K562 (cell line): Measurements from ENCODE around the gene FSCN2. TPM values are rescaled to one million over a fixed set of nuclear protein-coding genes. Genes with fewer than 3 reads are reported as not detected.

Experiments
- CBFA2T2 ChIP-seq: fragments of 450-650 bp; conservative IDR thresholded peaks from 2 replicates; pipeline ENCODE4 v1.6.1; 2017; ENCODE audit warnings: mild to moderate bottlenecking
- CHD4 ChIP-seq: fragments of 200-600 bp; sonication (generic); IDR thresholded peaks from 3 replicates; pipeline ENCODE4 v1.6.1; 2012; ENCODE audit warnings: low read depth, mild to moderate bottlenecking, mixed read lengths, low read length, inconsistent platforms; ENCODE audit not compliant: insufficient read depth, insufficient replicate concordance, poor library complexity, severe bottlenecking
- CREB3L1 ChIP-seq: fragments of 450-650 bp; IDR thresholded peaks from 2 replicates; pipeline ENCODE4 v1.6.1; 2014; ENCODE audit warnings: low read depth, mild to moderate bottlenecking, moderate library complexity, borderline replicate concordance
- DIDO1 ChIP-seq: fragments of 450-650 bp; IDR thresholded peaks from 2 replicates; pipeline ENCODE4 v1.6.1; 2016; ENCODE audit warnings: low read depth, missing biosample characterization, missing genetic modification characterization
- FOXJ2 ChIP-seq: fragments of 200-800 bp; sonication (Bioruptor generic); IDR thresholded peaks from 2 replicates; pipeline ENCODE4 v1.6.1; 2016; ENCODE audit warnings: missing genetic modification characterization, missing compliant biosample characterization
- HMG20A ChIP-seq: fragments of 450-650 bp; formaldehyde crosslinking; conservative IDR thresholded peaks from 2 replicates; pipeline ENCODE4 v1.4.0; 2020; ENCODE audit warnings: mild to moderate bottlenecking, mixed read lengths
- HMGN3 ChIP-seq: IDR thresholded peaks from 2 replicates; pipeline ENCODE4 v1.6.1; 2011; ENCODE audit warnings: borderline replicate concordance, low read depth, mild to moderate bottlenecking, mixed read lengths, low read length; ENCODE audit not compliant: insufficient read length; ENCODE audit errors: extremely low read depth
- KDM4B ChIP-seq, 2 experiments: fragments of 450-650 bp in 1 of 2; sonication (generic) in 1 of 2; IDR thresholded peaks; 2 replicates each; pipeline ENCODE4 v1.6.1; 2016 to 2017; ENCODE audit warnings: borderline replicate concordance in 2 of 2, antibody characterized with exemption in 1 of 2, low read depth in 1 of 2, mild to moderate bottlenecking in 1 of 2
- L3MBTL2 ChIP-seq: fragments of 450-650 bp; IDR thresholded peaks from 2 replicates; pipeline ENCODE4 v1.6.1; 2016; ENCODE audit warnings: mild to moderate bottlenecking, moderate library complexity
- MCM7 ChIP-seq, 2 experiments: fragments of 450-650 bp; IDR thresholded peaks; 2 replicates each; pipeline ENCODE4 v1.6.1; 2016 to 2018
- MLLT1 ChIP-seq, 2 experiments: fragments of 450-650 bp; IDR thresholded peaks; 2 replicates each; pipeline ENCODE4 v1.6.1; 2016
- NUFIP1 ChIP-seq: fragments of 450-650 bp; IDR thresholded peaks from 2 replicates; pipeline ENCODE4 v1.6.1; 2018; ENCODE audit not compliant: partially characterized antibody
- PHF21A ChIP-seq: fragments of 450-650 bp; IDR thresholded peaks from 2 replicates; pipeline ENCODE4 v1.6.1; 2017; ENCODE audit warnings: low read depth, borderline replicate concordance
- POLR2H ChIP-seq: IDR thresholded peaks from 2 replicates; pipeline ENCODE4 v1.6.1; 2016; ENCODE audit warnings: missing genetic modification characterization, low read depth, mild to moderate bottlenecking, control low read depth, missing compliant biosample characterization, moderate library complexity
- RBM34 ChIP-seq: fragments of 200-400 bp; formaldehyde crosslinking; IDR thresholded peaks from 2 replicates; pipeline ENCODE4 v1.6.1; 2018; ENCODE audit warnings: low read length, borderline replicate concordance; ENCODE audit not compliant: insufficient read depth
- SMARCA4 ChIP-seq: fragments of 450-650 bp; IDR thresholded peaks from 2 replicates; pipeline ENCODE4 v1.6.1; 2016
- SRF ChIP-seq, 2 experiments: fragments of 250-450, 450-650 bp in 1 of 2; sonication (Bioruptor Pico) in 1 of 2; sonication (generic) in 1 of 2; formaldehyde crosslinking; IDR thresholded peaks; 2 replicates each; pipeline versions ENCODE4 v1.5.0 to v1.5.1; 2020 to 2022; ENCODE audit warnings: mild to moderate bottlenecking in 1 of 2, missing genetic modification reagents in 1 of 2
- THAP12 ChIP-seq: fragments of 250-450 bp; sonication (Bioruptor Pico); IDR thresholded peaks from 2 replicates; pipeline ENCODE4 v1.9.0; 2021; ENCODE audit warnings: mild to moderate bottlenecking, inconsistent platforms
- ZBTB26 ChIP-seq: fragments of 450-650 bp; formaldehyde crosslinking; IDR thresholded peaks from 2 replicates; pipeline ENCODE4 v1.4.0; 2022; ENCODE audit warnings: missing genetic modification characterization
- ZNF143 ChIP-seq: sonication (generic); formaldehyde crosslinking; IDR thresholded peaks from 2 replicates; pipeline ENCODE4 v1.9.0; 2022; ENCODE audit warnings: mild to moderate bottlenecking, missing genetic modification reagents
- ZNF146 ChIP-seq: IDR thresholded peaks from one replicate; pipeline ENCODE4 v1.6.1; 2018; ENCODE audit warnings: missing compliant biosample characterization; ENCODE audit not compliant: unreplicated experiment
- ZNF239 ChIP-seq: fragments of 250-450 bp; sonication (Bioruptor Pico); IDR thresholded peaks from 2 replicates; pipeline ENCODE4 v1.4.0; 2020; ENCODE audit warnings: mild to moderate bottlenecking
- polyA plus RNA-seq, 8 experiments: library from polyadenylated mRNA; depleted of rRNA in 4 of 8; stranded (reverse) in 5 of 8; unstranded in 3 of 8; fragments of >200 nt; fragmentation: Nextera tagmentation in 2 of 8; fragmentation: Illumina TruSeq in 1 of 8; extraction: Ambion mirVana in 2 of 8; extraction: Trizol in 1 of 8; gene quantifications; 2 replicates each; pipeline versions ENCODE4 v1.2.1 to v1.2.3, GENCODE V29; 2011 to 2014; ENCODE audit warnings: inconsistent platforms in 1 of 8, missing spikeins in 1 of 8
- total RNA-seq, 7 experiments: library from RNA; depleted of rRNA in 6 of 7; stranded (reverse); fragments of >200 nt in 6 of 7; fragmentation: Illumina TruSeq in 2 of 7; extraction: Trizol in 2 of 7; gene quantifications; 2 replicates each; pipeline versions ENCODE4 v1.2.1 to v1.2.3, GENCODE V29; 2011 to 2021; ENCODE audit warnings: low replicate concordance in 1 of 7

The FSCN2 gene
- total and polyA plus RNA-seq, 9 of the 15 experiments (the other 6 are each of a cell fraction or from before 2014, with no cell fraction given) = 0.08 TPM; not detected in 8

- TF ChIP-seq ZNF239 (CRISPR knock-in tag) (no peak), KDM4B (IDR thresholded peaks at IDR 0.05; ENCODE audit: borderline replicate concordance in 2 of 2, low read depth in 1 of 2) (0 out of 4 replicates have a peak, but pooled peaks of 1 of the 2 experiments have one; percentile 45), CHD4 (no peak), ZNF143 (CRISPR knock-in tag) (no peak), MLLT1 (IDR thresholded peaks at IDR 0.05) (no peak; a peak in 2 of 4 replicates), DIDO1 (no peak), HMG20A (CRISPR knock-in tag) (no peak), POLR2H (tag) (peak; percentile 98), FOXJ2 (tag) (no peak; the same call in 1 of the 2 replicates), SMARCA4 (no peak), HMGN3 (peak; percentile 84), RBM34 (no peak), ZBTB26 (CRISPR knock-in tag) (no peak), L3MBTL2 (no peak), THAP12 (CRISPR knock-in tag) (peak; percentile 62), CREB3L1 (no peak), MCM7 (IDR thresholded peaks at IDR 0.05) (no peak), SRF (CRISPR knock-in tag; IDR thresholded peaks at IDR 0.05) (peak; percentile 98 to 99), CBFA2T2 (no peak), PHF21A (no peak), NUFIP1 (no peak), ZNF146 (no peak)
Measured at GRCh38 chr17:81512562-81513371, 15.4 kb upstream of the FSCN2 start, which contains the start of gene ACTG1 (continued).
